Measurements from ENCODE around the gene ABLIM3.
A peak's percentile ranks its signal among the peaks of the same experiment; 100 is the strongest.

Gene ABLIM3

DNA sequence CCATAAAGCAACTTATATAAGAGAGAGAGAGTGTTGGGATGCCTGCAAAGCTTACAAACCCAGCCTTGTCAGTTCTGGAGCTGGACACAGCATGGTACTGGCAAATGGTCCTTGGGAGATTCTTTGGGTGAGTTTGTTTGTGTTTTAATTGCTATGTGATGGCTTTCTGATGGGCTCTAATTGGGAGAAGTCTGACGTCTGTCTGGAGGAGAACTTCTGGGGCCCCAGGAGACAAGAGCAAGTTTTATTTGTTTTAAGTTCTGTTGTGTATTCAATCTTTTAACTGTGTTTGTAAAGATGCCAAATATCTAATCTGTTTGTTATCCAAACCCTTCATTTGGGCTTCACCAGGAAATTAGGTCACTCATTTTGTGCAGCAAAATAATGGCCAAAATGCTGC, 80.0 kb downstream of the ABLIM3 start:
- no peak for DNase-seq

DNA sequence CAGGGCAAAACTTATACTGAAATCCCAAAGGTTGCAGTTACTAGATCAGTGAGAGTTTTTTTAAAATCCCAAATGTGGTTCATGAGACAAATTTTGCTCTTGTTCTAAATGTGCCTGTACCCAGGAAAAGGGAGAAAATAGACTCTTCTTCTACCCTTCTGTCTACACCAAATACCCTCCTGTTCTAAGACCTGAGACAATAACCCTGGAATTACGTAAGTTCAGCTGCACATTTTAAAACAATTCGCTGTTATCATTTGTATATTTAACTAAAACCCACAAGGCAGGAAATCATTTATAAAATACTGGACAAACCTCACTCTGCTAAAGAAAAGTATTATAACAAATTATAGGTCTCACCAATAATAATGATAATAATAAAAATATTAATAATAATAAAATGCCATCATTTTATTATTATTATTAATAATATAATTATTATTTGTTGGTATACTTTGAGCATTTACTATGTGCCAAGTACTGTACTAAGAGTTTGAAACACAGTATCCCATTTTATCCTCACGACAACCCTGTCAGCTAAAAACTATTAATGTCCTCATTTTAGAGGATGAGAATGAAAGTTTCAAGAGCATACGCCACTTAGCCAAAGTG, 80.5 kb downstream of the ABLIM3 start:
- no peak for DNase-seq

DNA sequence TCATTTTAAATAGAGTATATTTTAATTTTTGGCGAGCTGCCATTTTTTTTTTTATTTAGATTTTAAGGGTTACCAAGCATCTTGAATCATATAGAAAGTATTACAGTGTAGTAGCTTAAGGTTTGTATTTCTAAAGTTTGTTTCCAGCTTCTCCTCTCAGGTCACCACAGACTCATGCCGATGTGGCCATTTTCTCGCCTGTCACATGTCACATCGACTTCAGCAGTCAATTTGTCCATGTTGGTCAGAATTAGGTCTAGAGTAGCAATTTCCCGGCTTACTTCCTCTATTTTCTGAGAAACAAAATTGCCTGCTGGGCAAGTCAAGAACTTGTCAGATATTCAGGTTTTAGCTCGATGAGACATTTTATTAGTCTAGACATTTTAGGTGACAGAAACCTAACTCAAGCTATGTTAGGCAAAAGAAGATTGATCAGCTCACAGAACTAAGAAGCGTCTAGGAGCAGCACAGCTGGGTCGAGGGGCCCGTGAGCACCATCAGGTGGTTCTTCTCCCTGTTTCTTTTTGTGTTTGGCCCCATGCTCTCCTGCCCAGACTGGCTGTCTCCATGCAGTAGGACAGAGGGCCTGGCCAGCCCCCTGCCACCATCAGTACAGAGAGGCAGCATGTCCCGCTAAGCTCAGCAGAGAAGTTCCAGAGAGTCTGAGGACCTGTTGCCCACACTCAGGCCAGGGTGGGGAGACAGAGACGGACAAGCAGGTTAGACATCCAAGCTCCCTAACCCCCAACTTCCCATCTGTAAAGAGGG, 82.0 kb downstream of the ABLIM3 start:
- peak; percentile 80 for DNase-seq

DNA sequence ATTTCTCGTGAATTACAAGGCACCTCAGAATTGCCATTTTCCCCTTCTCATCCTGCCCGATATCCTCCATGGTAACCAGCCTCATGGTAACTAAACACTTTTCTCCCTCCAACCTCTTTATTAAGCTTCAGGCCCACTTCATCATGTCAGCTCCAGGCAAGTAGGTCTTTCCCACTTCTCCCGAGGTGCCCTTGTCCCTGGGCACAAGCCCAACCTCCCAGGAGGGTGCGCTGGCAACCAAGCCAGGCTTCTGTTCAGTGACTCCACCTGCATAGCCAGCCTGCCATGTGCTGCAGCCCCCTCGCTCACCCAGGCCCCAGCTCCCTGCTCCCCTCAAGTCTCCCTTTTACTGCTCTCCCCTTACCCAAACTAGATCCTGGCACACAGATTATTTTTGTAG, 83.0 kb downstream of the ABLIM3 start:
- DNase-seq = no peak

GRCh38 chr5:149227168-149227826, 86.0 kb downstream of the ABLIM3 start:
- peak; percentile 35 for DNase-seq

- peak; percentile 83 for DNase-seq
These were observed 87.5 kb downstream of the ABLIM3 start for GRCh38 chr5:149228618-149229297.

GRCh38 chr5:149229298-149229937, 88.1 kb downstream of the ABLIM3 start:
- DNase-seq = no peak

DNA sequence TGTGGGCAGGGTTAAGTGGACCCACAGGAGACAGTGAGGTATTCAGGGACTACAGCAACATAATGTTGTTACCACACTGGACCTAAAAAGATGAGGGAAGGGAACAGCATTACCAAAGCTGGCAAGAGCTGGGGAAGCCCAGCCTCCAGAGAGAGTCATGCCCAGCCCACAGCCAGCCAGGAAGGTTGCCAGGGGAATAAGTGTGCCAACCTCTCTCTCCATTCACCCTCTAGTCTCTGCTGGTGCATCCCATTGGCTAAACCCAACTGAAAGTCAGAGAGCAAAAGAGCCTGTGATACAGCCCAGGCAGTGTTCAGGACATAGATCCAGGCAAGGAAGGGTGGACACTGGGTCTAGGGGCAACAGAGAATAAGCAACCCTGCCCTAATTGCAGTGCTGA, 94.5 kb downstream of the ABLIM3 start:
- DNase-seq = no peak

DNA sequence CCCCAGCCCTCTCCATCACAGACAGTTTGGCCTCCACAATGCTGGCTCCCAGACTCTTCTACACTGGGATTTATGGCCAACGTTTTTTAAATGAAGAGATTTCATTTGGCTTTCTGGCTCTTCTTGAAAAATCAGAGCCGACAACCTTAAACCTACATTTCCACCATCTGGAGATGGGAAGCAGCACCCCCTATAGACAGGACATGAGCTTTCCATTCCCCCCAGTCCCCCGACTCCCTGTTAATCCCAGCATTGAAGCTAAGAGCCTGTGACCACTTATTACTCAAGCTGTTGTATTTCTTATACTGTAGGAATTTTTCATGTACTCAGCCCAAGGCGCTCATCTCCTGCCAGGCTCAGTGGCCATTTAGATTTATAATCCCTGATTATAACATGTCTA, 96.4 kb downstream of the ABLIM3 start:
- DNase-seq = no peak

- no peak for DNase-seq
These were observed 97.2 kb downstream of the ABLIM3 start for GRCh38 chr5:149238540-149238939.

- DNase-seq = no peak
These were observed 98.6 kb downstream of the ABLIM3 start for GRCh38 chr5:149239917-149240316.

DNA sequence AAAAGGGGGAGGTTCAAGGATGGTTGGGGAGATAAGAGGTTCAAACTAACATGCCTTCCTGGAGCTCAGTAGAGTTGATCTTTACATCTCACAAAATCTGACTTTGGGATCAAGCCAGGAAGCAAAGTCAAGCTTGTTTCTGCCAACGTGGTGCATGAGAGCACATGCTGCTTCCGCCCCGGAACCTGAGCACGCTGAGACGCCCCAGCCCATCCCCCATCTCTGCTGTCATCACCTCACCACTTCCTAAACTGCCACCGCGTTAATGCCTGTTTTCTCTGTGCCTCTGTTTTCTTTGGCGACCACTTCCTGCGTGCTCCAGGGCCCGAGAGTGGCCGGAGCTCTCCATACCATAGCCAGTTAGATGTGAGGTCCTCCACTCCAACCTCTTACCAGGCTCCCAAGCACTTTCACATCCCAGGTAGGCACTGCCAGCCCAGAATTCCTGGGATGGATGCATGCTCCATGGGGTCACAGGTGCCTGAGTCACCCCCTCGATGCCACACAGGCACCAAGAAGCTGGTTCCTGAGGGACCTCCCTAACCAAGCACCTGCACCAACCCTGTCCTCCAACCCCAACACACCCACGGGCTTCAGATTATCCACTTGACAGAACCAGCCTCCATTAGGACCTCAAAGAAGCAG, 99.2 kb downstream of the ABLIM3 start:
- DNase-seq = peak; percentile 10

DNA sequence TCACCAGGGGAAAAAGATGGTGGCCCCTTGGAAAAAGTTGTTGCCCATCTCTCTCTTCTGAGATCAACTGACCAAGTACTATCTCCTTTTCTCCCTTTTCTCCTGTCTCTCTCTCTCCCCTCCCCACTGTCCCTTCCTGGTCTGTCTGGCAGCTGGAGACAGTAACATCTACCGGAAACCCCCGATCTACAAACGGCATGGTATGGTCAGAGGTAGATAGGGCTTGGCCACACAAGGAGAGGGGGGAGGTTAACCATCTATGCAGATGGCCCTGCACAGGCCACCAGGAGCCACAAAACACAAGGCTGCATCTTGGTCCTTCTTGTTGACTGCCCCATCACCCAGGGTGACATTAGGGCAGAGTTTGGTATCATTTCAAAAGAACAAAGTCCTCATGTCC, 101.0 kb downstream of the ABLIM3 start:
- no peak for DNase-seq

- DNase-seq = no peak
These were observed 105.6 kb downstream of the ABLIM3 start for GRCh38 chr5:149246906-149247305.

DNA sequence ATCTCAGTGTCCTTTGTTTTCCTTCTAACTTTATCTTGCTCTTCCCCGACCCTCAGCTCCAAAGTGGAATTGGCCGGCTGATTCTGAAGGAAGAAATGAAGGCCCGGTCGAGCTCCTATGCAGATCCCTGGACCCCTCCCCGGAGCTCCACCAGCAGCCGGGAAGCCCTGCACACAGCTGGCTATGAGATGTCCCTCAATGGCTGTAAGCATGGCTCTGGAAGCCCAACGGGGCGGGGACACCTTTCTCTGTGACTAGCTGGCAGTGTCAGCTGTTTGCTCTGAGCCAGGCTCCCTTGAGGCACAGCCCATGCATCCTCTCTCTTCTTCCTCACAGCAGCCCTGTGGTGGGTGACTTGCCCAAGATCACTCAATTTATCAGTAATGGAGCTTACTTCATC, 106.4 kb downstream of the ABLIM3 start:
- DNase-seq = no peak

GRCh38 chr5:149251546-149251945, 110.3 kb downstream of the ABLIM3 start:
- DNase-seq = no peak

- no peak for DNase-seq
These were observed 113.2 kb downstream of the ABLIM3 start for GRCh38 chr5:149254506-149254905.

GRCh38 chr5:149256451-149256850, 115.2 kb downstream of the ABLIM3 start:
- DNase-seq = no peak

DNA sequence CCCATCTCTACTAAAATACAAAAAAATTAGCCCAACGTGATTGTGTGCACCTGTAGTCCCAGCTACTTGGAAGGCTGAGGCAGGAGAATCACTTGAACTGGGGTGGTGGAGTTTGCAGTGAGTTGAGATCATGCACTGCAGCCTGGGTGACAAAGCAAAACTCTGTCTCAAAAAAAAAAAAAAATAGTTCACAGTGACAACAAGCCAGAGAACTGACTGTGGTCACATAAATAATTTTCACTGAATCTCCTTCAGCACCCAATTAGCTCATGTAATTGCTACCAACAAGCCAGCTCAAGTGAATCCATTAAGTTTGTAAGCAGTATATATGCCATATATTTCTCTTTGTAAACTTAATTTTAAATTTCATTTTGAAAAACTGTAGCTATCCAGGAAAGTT, 115.8 kb downstream of the ABLIM3 start:
- no peak for DNase-seq

GRCh38 chr5:149257889-149258705, 116.8 kb downstream of the ABLIM3 start:
- DNase-seq = no peak

DNA sequence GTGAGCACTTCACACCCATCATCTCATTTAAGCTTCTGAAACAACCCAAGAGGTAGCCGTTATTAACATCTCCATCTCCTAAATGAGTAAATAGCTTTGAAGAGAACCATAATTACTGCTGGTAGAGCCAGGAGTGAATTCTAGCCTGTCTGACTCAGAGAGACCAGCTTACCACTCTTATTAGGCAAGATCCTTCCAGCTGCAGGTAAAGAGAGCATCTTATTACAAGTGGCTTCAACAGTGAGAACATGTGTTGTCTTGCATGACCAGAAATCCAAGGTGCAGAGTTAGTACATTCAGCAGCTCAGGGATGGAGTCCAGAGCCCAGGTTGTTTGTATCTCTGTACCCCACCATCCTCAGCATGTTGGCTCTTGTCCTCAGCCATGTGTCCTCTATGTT, 119.5 kb downstream of the ABLIM3 start:
- DNase-seq = no peak

GRCh38 chr5:149261246-149261645, 120.0 kb downstream of the ABLIM3 start:
- DNase-seq = peak; percentile 32
